Esophagus muscularis mucosa (tissue), 4 donors: Measurements from ENCODE around the gene MANBA.

Experiments
- CTCF ChIP-seq, 3 experiments: fragments of 200-600 bp in 2 of 3; fragments of 450-650 bp in 1 of 3; sonication (generic) in 2 of 3; IDR thresholded peaks; one replicate each; pipeline ENCODE4 v1.5.1; 2017 to 2019; ENCODE audit warnings: antibody characterized with exemption in 3 of 3, mild to moderate bottlenecking in 2 of 3, moderate library complexity in 1 of 3
- EP300 ChIP-seq: sonication (generic); formaldehyde crosslinking; IDR thresholded peaks from one replicate; pipeline ENCODE4 v1.6.1; 2017; ENCODE audit warnings: antibody characterized with exemption
- POLR2A ChIP-seq: fragments of 450-650 bp; IDR thresholded peaks from one replicate; pipeline ENCODE4 v1.6.1; 2017; ENCODE audit warnings: antibody characterized with exemption, moderate library complexity, mild to moderate bottlenecking, low read depth
- POLR2AphosphoS5 ChIP-seq, 2 donors: sonication (generic); formaldehyde crosslinking; IDR thresholded peaks; one replicate each; pipeline ENCODE4 v1.6.1; 2017; ENCODE audit warnings: antibody characterized with exemption in 2 of 2

GRCh38 chr4:102637391-102637790 lies 123.4 kb downstream of the MANBA start:
- TF ChIP-seq POLR2AphosphoS5 (IDR thresholded peaks at IDR 0.05) (no peak), CTCF (IDR thresholded peaks at IDR 0.05) (no peak), POLR2A (no peak), EP300 (no peak)
